CD4-positive, alpha-beta T cell treated with Interleukin-17A for 1 hour (primary cell): ENCODE data around the gene SERGEF.
"Not testable (repeated sequence)": the region's sequence is repeated elsewhere in the genome, so short reads cannot be mapped to it uniquely, and the experiment has no call there.

Experiments used
- DNase-seq: peaks from one replicate; pipeline ENCODE4 v3.0.0-alpha.2; 2020

SERGEF gene

DNA sequence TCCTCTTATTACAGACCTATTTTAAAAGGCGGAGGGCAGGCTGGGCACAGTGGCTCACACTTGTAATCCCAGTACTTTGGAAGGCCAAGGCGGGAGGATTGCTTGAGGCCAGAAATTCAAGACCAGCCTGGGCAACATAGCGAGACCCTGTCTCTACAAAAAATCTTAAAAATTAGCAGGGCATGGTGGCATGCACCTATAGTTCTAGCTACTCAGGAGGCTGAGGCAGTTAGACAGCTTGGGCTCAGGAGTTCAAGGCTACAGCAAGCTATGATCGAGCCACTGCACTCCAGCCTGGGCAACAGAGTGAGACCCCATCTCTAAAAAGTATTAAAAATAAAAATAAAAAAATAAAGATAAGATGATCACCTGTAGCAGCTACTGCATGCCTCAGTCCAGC lies 12.7 kb downstream of the SERGEF start:
- DNase-seq: not testable (repeated sequence)

GRCh38 chr11:17992916-17993315 lies 19.9 kb downstream of the SERGEF start:
- DNase-seq: no peak

GRCh38 chr11:17991783-17992433 lies 20.9 kb downstream of the SERGEF start:
- DNase-seq: peak; percentile 63

GRCh38 chr11:17989306-17989705 lies 23.5 kb downstream of the SERGEF start:
- DNase-seq: no peak

DNA sequence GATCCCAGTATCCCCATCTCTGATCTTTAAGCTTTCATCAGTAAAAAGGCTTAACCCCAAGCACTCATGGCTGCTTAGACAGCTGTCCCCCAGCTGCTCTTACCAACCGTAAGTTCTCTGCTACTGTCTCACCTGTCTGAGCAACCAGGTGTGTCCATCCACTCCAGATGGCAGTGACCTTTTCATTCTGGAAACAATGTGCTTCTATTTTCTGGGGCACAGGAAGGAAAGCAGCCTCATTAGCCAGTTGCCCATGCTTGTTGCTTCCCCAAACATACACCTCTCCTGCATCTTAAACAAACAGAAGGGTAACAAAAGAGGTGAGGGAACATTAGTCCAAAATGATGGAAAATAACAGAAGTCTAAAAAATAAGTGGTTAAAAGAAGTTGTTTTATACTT lies 24.4 kb downstream of the SERGEF start:
- no peak for DNase-seq

- DNase-seq: no peak
These were observed 25.0 kb downstream of the SERGEF start for GRCh38 chr11:17987826-17988225.

DNA sequence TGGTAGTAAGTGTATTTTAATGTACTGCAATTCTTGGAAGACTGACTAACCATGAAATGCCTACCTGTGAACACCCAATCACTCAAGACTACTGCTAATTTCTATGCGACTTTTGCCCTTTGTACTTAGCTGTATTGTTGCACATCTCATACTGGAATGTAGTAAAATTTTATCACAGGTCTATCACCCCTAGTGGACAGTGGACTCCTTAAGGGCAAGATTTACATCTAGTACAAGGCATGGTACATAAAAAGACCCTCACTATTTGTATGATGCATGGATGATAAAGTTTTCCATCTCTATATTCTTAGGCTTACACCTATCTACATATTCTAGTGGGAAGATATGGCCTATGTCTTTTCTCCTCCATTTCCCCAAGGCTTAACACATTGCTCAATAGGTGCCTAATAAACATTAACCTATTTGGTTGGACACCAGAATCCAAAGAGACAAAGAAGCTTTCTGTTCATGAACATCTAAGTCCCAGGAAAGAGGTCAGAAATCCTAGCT lies 26.1 kb downstream of the SERGEF start:
- no peak for DNase-seq

DNA sequence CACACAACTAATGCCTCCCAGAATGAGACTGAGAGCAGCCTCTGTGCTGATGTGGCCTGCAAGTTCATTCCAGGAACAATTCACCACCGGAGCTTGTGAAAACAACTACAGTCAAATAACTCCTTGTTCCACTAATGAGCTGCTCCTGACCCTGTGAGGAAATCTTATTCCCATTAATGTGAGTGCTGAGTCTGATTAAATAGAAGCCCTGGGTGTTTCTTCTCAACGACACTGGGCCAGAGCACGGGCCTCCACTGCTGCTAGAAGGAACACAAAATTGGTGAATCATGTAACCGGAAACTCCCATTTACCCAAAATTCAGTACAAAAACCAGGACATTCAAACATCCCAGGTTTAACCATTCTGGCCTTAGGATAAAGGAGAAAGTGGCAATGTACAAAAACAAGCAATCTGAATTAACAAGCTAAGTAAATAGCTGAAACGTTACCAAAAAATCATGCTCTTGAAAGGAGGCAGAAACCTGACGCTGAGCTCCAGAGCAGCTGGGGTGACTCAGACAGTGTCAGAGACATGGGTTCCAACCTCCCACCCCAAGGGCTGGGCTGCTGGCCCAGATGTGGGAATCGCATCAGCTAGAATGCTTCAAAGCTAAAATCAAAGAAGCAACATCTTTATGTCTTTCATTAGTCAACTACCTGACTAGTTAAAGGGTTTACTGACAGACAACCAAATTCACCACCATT lies 26.7 kb downstream of the SERGEF start:
- DNase-seq: no peak

DNA sequence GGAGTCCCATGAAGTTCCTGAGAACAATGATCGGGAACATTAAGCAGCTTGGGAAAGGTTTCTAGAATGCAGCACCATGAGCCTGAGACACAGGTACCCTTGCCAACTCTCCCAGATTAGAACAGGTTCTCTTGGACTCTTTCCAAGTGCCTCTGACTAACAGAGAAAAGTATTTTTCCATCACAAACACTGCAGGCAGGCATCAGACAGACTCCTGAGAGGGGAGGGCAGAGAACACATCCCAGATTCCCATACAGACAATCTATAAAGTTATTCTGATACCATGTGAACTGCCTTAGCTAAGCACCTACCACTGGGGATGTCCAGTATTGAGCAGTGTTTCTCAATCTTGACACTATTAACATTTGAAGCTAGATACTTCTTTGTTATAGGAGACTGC lies 27.3 kb downstream of the SERGEF start:
- no peak for DNase-seq

DNA sequence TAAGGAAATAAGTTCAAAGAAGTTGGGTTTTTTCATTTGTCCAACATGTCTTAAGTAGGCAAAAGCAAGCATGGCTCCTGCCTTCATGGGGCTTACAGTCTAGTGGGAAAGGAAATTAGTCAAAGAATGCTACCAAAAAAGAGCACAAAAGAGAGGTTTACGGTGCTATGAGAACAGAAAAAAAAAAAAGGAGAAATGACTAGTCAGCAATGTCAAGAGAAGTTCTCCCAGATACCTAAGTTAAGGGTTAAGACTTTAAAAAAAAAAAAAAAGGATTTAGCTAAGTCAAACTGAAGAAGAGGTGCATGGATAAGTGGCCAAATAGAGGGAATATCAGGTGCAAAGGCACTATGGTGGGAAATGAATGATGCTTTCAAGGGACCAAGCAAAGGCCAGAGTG lies 29.3 kb downstream of the SERGEF start:
- no peak for DNase-seq

- peak; percentile 53 for DNase-seq
These were observed 33.0 kb downstream of the SERGEF start for GRCh38 chr11:17979770-17980371.

DNA sequence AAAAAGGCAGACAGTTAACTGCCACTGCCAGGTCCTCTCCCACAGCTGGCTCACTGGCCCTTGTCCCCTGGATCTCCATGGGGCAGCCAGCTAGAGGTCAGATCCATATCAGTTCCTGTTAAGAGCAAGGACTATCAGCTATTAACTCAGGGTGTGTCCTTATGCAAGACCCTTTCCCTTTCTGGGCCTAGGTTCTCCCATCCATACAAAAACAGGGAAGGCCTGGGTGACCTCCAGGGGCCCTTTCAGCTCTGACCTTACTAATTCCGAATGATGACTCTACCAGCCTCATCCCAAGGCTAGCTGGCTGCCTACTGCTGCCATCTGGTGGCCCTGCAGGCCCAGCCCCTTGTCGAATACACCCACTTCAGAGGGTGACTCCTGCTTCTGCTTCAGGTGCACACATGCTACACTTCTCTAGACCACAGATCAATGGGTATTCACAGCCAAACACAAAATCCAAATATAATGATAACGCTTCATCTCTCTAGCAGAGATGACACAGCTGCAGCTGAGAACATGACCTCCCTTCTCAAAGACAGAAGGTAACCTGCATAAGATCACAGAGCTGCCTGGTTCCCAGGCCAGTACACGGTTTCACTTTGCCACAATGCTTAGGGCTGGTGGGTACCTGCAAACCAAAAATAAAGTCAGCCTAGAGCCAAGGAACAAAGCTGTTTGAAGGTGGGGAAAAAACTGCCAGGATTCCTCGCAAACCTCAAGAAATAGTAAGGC lies 34.1 kb downstream of the SERGEF start:
- DNase-seq: no peak

DNA sequence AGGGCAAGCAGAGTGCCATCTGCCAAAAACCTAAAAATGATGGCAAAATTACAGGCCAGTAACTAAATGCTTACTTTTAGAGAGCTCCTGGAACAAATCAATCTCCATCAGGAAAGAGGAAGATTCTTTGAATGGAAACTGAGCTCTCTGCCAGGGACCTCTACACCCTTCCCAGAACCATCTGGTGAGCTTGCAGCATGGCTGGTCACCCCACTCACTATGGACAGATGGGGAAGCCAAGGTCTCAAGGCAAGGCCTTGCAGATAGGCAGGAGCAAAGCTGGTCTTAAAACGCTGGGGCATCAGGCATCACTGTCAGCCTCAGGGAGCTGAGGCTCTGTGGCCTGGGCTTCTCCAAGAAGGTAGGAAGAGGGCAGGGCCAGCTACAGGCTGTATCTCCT lies 36.2 kb downstream of the SERGEF start:
- no peak for DNase-seq

DNA sequence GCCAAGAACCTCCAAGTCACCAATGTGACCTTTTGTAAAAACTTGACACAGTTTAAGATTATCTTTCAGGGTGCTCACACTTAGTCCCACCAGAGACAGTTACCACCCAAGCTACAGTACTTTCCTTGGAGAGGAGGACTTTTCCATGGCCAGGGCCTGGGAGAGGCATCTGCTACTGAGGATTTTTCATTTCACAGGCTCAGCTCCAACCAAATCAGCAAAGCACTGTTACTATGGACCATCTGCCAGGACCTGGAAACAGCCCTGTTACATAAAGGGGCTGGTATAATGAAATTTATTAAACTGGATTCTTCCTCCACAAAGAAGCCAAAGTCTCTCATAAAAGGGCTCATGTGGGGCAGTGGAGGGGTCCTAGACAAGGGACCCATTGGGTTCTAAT lies 38.6 kb downstream of the SERGEF start:
- DNase-seq: no peak

GRCh38 chr11:17972987-17973386 lies 39.9 kb downstream of the SERGEF start:
- DNase-seq: no peak

DNA sequence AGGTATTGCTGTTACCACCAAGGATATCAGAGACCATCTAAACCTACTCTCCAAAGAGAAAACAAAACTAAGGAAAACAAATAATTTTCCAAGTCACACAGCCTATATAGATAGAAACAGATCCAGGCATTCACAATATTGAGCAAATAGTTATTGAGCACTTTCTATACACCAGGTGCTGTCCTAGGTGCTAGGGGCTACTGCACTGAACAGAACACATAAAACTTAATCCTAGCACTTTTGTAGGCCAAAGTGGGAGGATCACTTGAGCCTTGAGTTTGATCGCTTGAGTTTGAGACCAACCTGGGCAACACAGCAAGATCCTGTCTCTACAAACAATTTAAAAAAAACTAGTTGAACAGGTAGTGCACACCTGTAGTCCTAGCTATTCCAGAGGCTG lies 44.6 kb downstream of the SERGEF start:
- no peak for DNase-seq

DNA sequence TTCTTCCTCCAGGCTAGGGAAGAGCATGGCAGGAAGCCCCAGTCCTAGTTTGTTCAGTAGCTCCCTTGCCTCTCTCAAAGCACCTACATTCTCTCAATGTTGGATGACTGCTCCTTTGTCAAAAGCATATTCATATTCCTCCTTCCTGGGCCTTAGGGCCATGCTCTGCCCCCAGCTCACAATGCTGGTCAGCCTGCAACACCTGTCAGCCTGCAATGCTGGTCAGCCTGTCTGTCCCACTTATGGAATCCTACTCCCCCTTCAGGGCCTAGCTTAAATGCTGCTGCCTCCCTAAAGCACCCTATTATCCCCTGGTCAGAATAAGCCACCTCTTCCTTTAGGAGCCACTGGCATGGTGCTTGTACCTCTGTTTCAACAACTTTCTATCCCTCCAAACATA lies 45.2 kb downstream of the SERGEF start:
- DNase-seq: no peak

GRCh38 chr11:17960091-17960490 lies 52.8 kb downstream of the SERGEF start:
- no peak for DNase-seq

GRCh38 chr11:17958446-17958845 lies 54.4 kb downstream of the SERGEF start:
- DNase-seq: no peak

- DNase-seq: no peak
These were observed 58.2 kb downstream of the SERGEF start for GRCh38 chr11:17954395-17955252.

- no peak for DNase-seq
These were observed 60.4 kb downstream of the SERGEF start for GRCh38 chr11:17952487-17952886.

GRCh38 chr11:17951685-17952388 lies 61.0 kb downstream of the SERGEF start:
- DNase-seq: no peak
